WERI-Rb-1 (cell line): ENCODE measurements around the gene RAB30.

Experiments
- DNase-seq: peaks from one replicate; pipeline ENCODE4 v3.0.0-alpha.2; 2020
- H3K27ac ChIP-seq: fragments of 250-450 bp; sonication (Bioruptor Pico); 2 replicates; pipeline ENCODE4 v1.5.1; 2020; ENCODE audit warnings: mild to moderate bottlenecking, moderate library complexity
- H3K27me3 ChIP-seq: fragments of 250-450 bp; sonication (Bioruptor Pico); 2 replicates; pipeline ENCODE4 v1.5.1; 2021; ENCODE audit warnings: mild to moderate bottlenecking, low read depth, moderate library complexity; ENCODE audit not compliant: insufficient read depth, severe bottlenecking
- H3K36me3 ChIP-seq: fragments of 250-450 bp; sonication (Bioruptor Pico); 2 replicates; pipeline ENCODE4 v1.5.1; 2020; ENCODE audit warnings: mild to moderate bottlenecking, moderate library complexity
- H3K4me3 ChIP-seq: 2 replicates; pipeline ENCODE4 v1.5.1; 2011; ENCODE audit warnings: low read depth, mild to moderate bottlenecking, control low read depth, low read length
- H3K9me3 ChIP-seq: fragments of 250-450 bp; sonication (Bioruptor Pico); 2 replicates; pipeline ENCODE4 v1.5.1; 2021; ENCODE audit warnings: mild to moderate bottlenecking, moderate library complexity; ENCODE audit not compliant: severe bottlenecking
- TF ChIP-seq, protein P1 (sequence below): IDR thresholded peaks from 2 replicates; pipeline ENCODE4 v1.5.1; 2011; ENCODE audit warnings: low read depth, mild to moderate bottlenecking, control low read depth, inconsistent platforms, low read length

RAB30 gene

GRCh38 chr11:83041126-83041525 is 30.6 kb downstream of the RAB30 start:
- Histone ChIP-seq H3K27ac (no peak overlapping the region), H3K9me3 (no peaks in the 10 kb centered on the region), H3K36me3 (no peaks in the 10 kb centered on the region), H3K27me3 (no peaks in the 10 kb centered on the region), H3K4me3 (no peak overlapping the region)
- no peak for DNase-seq
- TF ChIP-seq, protein P1, sequence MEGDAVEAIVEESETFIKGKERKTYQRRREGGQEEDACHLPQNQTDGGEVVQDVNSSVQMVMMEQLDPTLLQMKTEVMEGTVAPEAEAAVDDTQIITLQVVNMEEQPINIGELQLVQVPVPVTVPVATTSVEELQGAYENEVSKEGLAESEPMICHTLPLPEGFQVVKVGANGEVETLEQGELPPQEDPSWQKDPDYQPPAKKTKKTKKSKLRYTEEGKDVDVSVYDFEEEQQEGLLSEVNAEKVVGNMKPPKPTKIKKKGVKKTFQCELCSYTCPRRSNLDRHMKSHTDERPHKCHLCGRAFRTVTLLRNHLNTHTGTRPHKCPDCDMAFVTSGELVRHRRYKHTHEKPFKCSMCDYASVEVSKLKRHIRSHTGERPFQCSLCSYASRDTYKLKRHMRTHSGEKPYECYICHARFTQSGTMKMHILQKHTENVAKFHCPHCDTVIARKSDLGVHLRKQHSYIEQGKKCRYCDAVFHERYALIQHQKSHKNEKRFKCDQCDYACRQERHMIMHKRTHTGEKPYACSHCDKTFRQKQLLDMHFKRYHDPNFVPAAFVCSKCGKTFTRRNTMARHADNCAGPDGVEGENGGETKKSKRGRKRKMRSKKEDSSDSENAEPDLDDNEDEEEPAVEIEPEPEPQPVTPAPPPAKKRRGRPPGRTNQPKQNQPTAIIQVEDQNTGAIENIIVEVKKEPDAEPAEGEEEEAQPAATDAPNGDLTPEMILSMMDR = no peak

DNA sequence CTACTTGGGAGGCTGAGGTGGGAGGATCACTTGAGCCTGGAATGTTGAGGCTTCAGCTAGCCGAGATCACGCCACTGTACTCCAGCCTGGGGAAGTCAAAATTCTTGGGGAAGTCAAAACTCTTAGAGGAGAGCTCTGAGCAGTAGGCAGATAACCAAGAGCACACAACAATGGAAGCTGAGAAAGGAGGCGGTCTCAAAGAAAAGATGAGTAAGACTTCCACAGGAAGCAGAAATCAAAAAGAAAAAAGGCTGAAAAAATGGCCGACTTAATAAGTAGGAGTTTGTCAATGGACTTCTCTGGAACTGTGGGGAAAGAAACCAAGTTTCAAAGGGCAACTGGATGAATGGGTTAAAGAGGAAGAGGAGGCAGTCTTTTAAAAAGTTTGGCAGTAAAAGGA is 32.1 kb downstream of the RAB30 start:
- no peak overlapping the region for H3K27ac ChIP-seq
- H3K36me3 ChIP-seq = no peaks in the 10 kb centered on the region
- H3K4me3 ChIP-seq = no peak overlapping the region
- H3K27me3 ChIP-seq = no peaks in the 10 kb centered on the region
- no peaks in the 10 kb centered on the region for H3K9me3 ChIP-seq
- TF ChIP-seq, protein P1 = no peak
- no peak for DNase-seq

DNA sequence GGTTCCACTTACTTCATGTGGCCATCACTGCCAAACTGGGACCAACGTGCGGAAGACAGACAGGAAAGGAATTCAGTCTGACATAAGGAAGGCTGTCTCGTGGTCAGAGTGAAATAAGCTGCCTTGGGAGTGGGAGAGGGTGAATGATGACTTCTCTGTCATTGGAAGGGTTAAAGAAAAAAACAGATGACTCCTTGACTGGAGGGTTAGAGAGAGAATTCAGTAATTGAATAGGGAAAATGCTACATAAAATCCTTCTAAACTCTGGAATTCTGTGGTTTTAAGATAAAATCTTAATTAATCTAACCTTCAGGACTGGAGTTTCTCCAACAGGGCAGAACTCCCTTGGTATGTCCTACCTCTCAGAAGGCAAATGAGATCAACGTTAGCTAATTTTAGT is 33.8 kb downstream of the RAB30 start:
- Histone ChIP-seq H3K27ac (no peak overlapping the region), H3K27me3 (no peaks in the 10 kb centered on the region), H3K4me3 (no peak overlapping the region), H3K36me3 (no peaks in the 10 kb centered on the region), H3K9me3 (no peaks in the 10 kb centered on the region)
- DNase-seq = no peak
- TF ChIP-seq, protein P1 = no peak

GRCh38 chr11:83036701-83037100 is 35.0 kb downstream of the RAB30 start:
- Histone ChIP-seq H3K36me3 (no peaks in the 10 kb centered on the region), H3K9me3 (no peaks in the 10 kb centered on the region), H3K4me3 (no peak overlapping the region), H3K27ac (no peak overlapping the region; the same call in 1 of the 2 replicates), H3K27me3 (no peaks in the 10 kb centered on the region)
- TF ChIP-seq, protein P1 = no peak
- no peak for DNase-seq

- H3K9me3 ChIP-seq = no peaks in the 10 kb centered on the region
- no peaks in the 10 kb centered on the region for H3K36me3 ChIP-seq
- TF ChIP-seq, protein P1 = no peak
- no peak for DNase-seq
- no peak overlapping the region for H3K4me3 ChIP-seq
- H3K27ac ChIP-seq = peak overlapping the region; percentile 87
- no peaks in the 10 kb centered on the region for H3K27me3 ChIP-seq
Observed at GRCh38 chr11:83035070-83035854, 36.4 kb downstream of the RAB30 start.

- peak overlapping the region; percentile 36 for H3K4me3 ChIP-seq
- peak overlapping the region; percentile 87 for H3K27ac ChIP-seq
- TF ChIP-seq, protein P1 = no peak
- H3K27me3 ChIP-seq = no peaks in the 10 kb centered on the region
- H3K36me3 ChIP-seq = no peaks in the 10 kb centered on the region
- no peak for DNase-seq
- H3K9me3 ChIP-seq = no peaks in the 10 kb centered on the region
Observed at GRCh38 chr11:83034673-83035014, 37.1 kb downstream of the RAB30 start.
